Measurements from ENCODE around the gene CEND1. TPM values are rescaled to one million over a fixed set of nuclear protein-coding genes. Genes with fewer than 3 reads are reported as not detected.

The CEND1 gene
- total and polyA plus RNA-seq, 2 of the 13 experiments (the other 11 are each of a cell fraction or from before 2014, with no cell fraction given) = not detected

GRCh38 chr11:829847-830294 is 40.0 kb upstream of the CEND1 start (continued):
- peak; percentile 90 for TF ChIP-seq ZBTB33 (CRISPR knock-in tag; IDR thresholded peaks at IDR 0.05)
- 0 out of 2 replicates have a peak, but pooled peaks have one; percentile 8 for TF ChIP-seq ZNF768 (CRISPR knock-in tag; IDR thresholded peaks at IDR 0.05)
- TF ChIP-seq PHF5A (CRISPR knock-in tag; IDR thresholded peaks at IDR 0.05; ENCODE audit: low read depth, unreplicated experiment) = no peak
- TF ChIP-seq MED8 (CRISPR knock-in tag; IDR thresholded peaks at IDR 0.05; ENCODE audit: insufficient replicate concordance) = peak; percentile 34
- no peak for TF ChIP-seq HDAC2 (CRISPR knock-in tag; IDR thresholded peaks at IDR 0.05)
- peak; percentile 7; the same call in 1 of the 2 replicates for TF ChIP-seq HNRNPL (IDR thresholded peaks at IDR 0.05; ENCODE audit: low read depth, low read length)
- TF ChIP-seq ARNT (IDR thresholded peaks at IDR 0.05) = no peak
- TF ChIP-seq AGO2 (optimal IDR thresholded peaks at IDR 0.05; ENCODE audit: low read depth, low read length) = no peak
- TF ChIP-seq ZNF746 (CRISPR knock-in tag; IDR thresholded peaks at IDR 0.05) = no peak
- peak; percentile 82; the same call in 1 of the 2 replicates for TF ChIP-seq ZBTB38 (CRISPR knock-in tag; IDR thresholded peaks at IDR 0.05)
- no peak for TF ChIP-seq ZNF441 (CRISPR knock-in tag; IDR thresholded peaks at IDR 0.05; ENCODE audit: borderline replicate concordance)
- TF ChIP-seq, protein P1, sequence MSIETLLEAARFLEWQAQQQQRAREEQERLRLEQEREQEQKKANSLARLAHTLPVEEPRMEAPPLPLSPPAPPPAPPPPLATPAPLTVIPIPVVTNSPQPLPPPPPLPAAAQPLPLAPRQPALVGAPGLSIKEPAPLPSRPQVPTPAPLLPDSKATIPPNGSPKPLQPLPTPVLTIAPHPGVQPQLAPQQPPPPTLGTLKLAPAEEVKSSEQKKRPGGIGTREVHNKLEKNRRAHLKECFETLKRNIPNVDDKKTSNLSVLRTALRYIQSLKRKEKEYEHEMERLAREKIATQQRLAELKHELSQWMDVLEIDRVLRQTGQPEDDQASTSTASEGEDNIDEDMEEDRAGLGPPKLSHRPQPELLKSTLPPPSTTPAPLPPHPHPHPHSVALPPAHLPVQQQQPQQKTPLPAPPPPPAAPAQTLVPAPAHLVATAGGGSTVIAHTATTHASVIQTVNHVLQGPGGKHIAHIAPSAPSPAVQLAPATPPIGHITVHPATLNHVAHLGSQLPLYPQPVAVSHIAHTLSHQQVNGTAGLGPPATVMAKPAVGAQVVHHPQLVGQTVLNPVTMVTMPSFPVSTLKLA (IDR thresholded peaks at IDR 0.05) = no peak

Data from HepG2 (cell line).